ENCODE results near the gene SYCP2.

GRCh38 chr20:59817846-59818615 is 115.4 kb downstream of the SYCP2 start:
- TF ChIP-seq POLR2A (IDR thresholded peaks at IDR 0.05): no peak
- TF ChIP-seq, protein P1, sequence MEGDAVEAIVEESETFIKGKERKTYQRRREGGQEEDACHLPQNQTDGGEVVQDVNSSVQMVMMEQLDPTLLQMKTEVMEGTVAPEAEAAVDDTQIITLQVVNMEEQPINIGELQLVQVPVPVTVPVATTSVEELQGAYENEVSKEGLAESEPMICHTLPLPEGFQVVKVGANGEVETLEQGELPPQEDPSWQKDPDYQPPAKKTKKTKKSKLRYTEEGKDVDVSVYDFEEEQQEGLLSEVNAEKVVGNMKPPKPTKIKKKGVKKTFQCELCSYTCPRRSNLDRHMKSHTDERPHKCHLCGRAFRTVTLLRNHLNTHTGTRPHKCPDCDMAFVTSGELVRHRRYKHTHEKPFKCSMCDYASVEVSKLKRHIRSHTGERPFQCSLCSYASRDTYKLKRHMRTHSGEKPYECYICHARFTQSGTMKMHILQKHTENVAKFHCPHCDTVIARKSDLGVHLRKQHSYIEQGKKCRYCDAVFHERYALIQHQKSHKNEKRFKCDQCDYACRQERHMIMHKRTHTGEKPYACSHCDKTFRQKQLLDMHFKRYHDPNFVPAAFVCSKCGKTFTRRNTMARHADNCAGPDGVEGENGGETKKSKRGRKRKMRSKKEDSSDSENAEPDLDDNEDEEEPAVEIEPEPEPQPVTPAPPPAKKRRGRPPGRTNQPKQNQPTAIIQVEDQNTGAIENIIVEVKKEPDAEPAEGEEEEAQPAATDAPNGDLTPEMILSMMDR (IDR thresholded peaks at IDR 0.05): no peak
